ENCODE data around the gene RIC8A.
A peak's percentile ranks its signal among the peaks of the same experiment; 100 is the strongest.

Gene RIC8A

GRCh38 chr11:250740-251299 lies 43.3 kb downstream of the RIC8A start:
- peak; percentile 25 for DNase-seq

GRCh38 chr11:251550-251949 lies 44.0 kb downstream of the RIC8A start:
- DNase-seq, result no peak

- DNase-seq, result no peak
Measured at GRCh38 chr11:252666-253065, 45.2 kb downstream of the RIC8A start.

GRCh38 chr11:253160-253885 lies 45.8 kb downstream of the RIC8A start:
- DNase-seq, result no peak

- DNase-seq, result no peak
Measured at GRCh38 chr11:253886-254270, 46.4 kb downstream of the RIC8A start.

GRCh38 chr11:255176-255575 lies 47.7 kb downstream of the RIC8A start:
- no peak for DNase-seq

GRCh38 chr11:255816-256215 lies 48.3 kb downstream of the RIC8A start:
- no peak for DNase-seq

- no peak for DNase-seq
Measured at GRCh38 chr11:256952-257737, 49.6 kb downstream of the RIC8A start.

- no peak for DNase-seq
Measured at GRCh38 chr11:257766-258493, 50.4 kb downstream of the RIC8A start.

- no peak for DNase-seq
Measured at GRCh38 chr11:259413-259812, 51.9 kb downstream of the RIC8A start.

GRCh38 chr11:261624-262023 lies 54.1 kb downstream of the RIC8A start:
- DNase-seq, result no peak

Data from NCI-H2107 (cell line).